PC-3 (cell line): ENCODE data around the gene RFT1. TPM values are rescaled to one million over a fixed set of nuclear protein-coding genes. Genes with fewer than 3 reads are reported as not detected.
"Not testable (repeated sequence)": the region's sequence is repeated elsewhere in the genome, so short reads cannot be mapped to it uniquely, and the experiment has no call there.

Source experiments
- ATAC-seq: fragments of 200-7000 bp; cut with Tn5 transposase; 2 replicates; pipeline ENCODE4 v1.9.1; 2020; ENCODE audit warnings: mild to moderate bottlenecking, moderate library complexity
- BruUV-seq: library from RNA; stranded (reverse); fragments of 400-500 nt; replicated peaks from 2 replicates; lab custom pipeline; 2021; lab: Mats Ljungman, UMichigan
- CTCF ChIA-PET: fragments of 300-600 bp; sonication (Branson Sonifier 250); formaldehyde crosslinking; loops from one replicate; lab custom pipeline; 2022; ENCODE audit warnings: antibody characterized with exemption; lab: Charles Lee
- POLR2A ChIA-PET: fragments of 300-600 bp; sonication (Branson Sonifier 250); formaldehyde crosslinking; loops from one replicate; lab custom pipeline; 2022; ENCODE audit warnings: antibody characterized with exemption; ENCODE audit not compliant: unreplicated experiment; lab: Charles Lee
- DNase-seq: peaks from one replicate; pipeline ENCODE4 v3.0.0-alpha.2; 2015
- H2AFZ ChIP-seq: fragments of 300-600 bp; sonication (generic); 2 replicates; pipeline ENCODE4 v1.6.0; 2016; ENCODE audit warnings: antibody characterized with exemption, low read length
- H3F3A ChIP-seq: fragments of 300-600 bp; sonication (generic); one replicate; pipeline ENCODE4 v1.6.0; 2017; ENCODE audit warnings: antibody characterized with exemption, low read length, control low read depth, mild to moderate bottlenecking; ENCODE audit not compliant: unreplicated experiment
- H3K27ac ChIP-seq: fragments of 300-600 bp; sonication (generic); 2 replicates; pipeline ENCODE4 v1.5.1; 2016; ENCODE audit warnings: mild to moderate bottlenecking, low read length
- H3K27me3 ChIP-seq: fragments of 300-600 bp; sonication (generic); 2 replicates; pipeline ENCODE4 v1.6.1; 2016; ENCODE audit warnings: low read length, mixed read lengths
- H3K36me3 ChIP-seq: fragments of 300-600 bp; sonication (generic); 2 replicates; pipeline ENCODE4 v1.6.1; 2016; ENCODE audit warnings: low read depth, mixed run types, low read length, mixed read lengths
- H3K4me1 ChIP-seq: fragments of 300-600 bp; sonication (generic); 2 replicates; pipeline ENCODE4 v1.5.1; 2016; ENCODE audit warnings: low read length; ENCODE audit not compliant: insufficient read depth
- H3K4me2 ChIP-seq: fragments of 300-600 bp; sonication (generic); 2 replicates; pipeline ENCODE4 v1.6.0; 2016; ENCODE audit warnings: low read length
- H3K4me3 ChIP-seq: fragments of 300-600 bp; sonication (generic); 2 replicates; pipeline ENCODE4 v1.5.1; 2016; ENCODE audit warnings: mild to moderate bottlenecking, low read length, mixed read lengths
- H3K79me2 ChIP-seq: fragments of 300-600 bp; sonication (generic); 2 replicates; pipeline ENCODE4 v1.6.1; 2017; ENCODE audit warnings: low read length, mixed read lengths
- H3K9ac ChIP-seq: fragments of 300-600 bp; sonication (generic); 2 replicates; pipeline ENCODE4 v1.6.0; 2016; ENCODE audit warnings: mild to moderate bottlenecking, low read length
- H3K9me2 ChIP-seq: fragments of 300-600 bp; sonication (generic); replicated peaks from 2 replicates; pipeline ENCODE4 v1.6.1; 2016; ENCODE audit warnings: mixed run types, low read length, mixed read lengths
- H3K9me3 ChIP-seq: fragments of 300-600 bp; sonication (generic); 2 replicates; pipeline ENCODE4 v1.6.1; 2016; ENCODE audit warnings: low read length, mixed read lengths
- H4K20me1 ChIP-seq: fragments of 300-600 bp; sonication (generic); 2 replicates; pipeline ENCODE4 v1.6.1; 2016; ENCODE audit warnings: low read length, mixed read lengths
- CTCF ChIP-seq: fragments of 300-600 bp; sonication (generic); conservative IDR thresholded peaks from 2 replicates; pipeline ENCODE4 v1.5.1; 2017; ENCODE audit warnings: antibody characterized with exemption, low read depth, mild to moderate bottlenecking, low read length
- EZH2 ChIP-seq: fragments of 300-600 bp; sonication (generic); IDR thresholded peaks from one replicate; pipeline ENCODE4 v1.6.1; 2017; ENCODE audit warnings: antibody characterized with exemption, mild to moderate bottlenecking, low read length; ENCODE audit not compliant: unreplicated experiment
- EZH2phosphoT487 ChIP-seq: fragments of 300-600 bp; sonication (generic); IDR thresholded peaks from 2 replicates; pipeline ENCODE4 v1.6.1; 2018; ENCODE audit warnings: mild to moderate bottlenecking, antibody characterized with exemption, low read length, borderline replicate concordance
- intact Hi-C: fragments of 100-400 bp; cut with micrococcal nuclease; formaldehyde crosslinking; loops from 2 replicates; pipeline ENCODE4 v1.9.0; 2023
- total RNA-seq: library from RNA; depleted of rRNA; stranded (reverse); fragments of >200 nt; gene quantifications from 2 replicates; pipeline ENCODE4 v1.2.3, GENCODE V29; 2014

RFT1 gene
- total RNA-seq, 1 experiment from 2014 or later = 24.6 TPM

DNA sequence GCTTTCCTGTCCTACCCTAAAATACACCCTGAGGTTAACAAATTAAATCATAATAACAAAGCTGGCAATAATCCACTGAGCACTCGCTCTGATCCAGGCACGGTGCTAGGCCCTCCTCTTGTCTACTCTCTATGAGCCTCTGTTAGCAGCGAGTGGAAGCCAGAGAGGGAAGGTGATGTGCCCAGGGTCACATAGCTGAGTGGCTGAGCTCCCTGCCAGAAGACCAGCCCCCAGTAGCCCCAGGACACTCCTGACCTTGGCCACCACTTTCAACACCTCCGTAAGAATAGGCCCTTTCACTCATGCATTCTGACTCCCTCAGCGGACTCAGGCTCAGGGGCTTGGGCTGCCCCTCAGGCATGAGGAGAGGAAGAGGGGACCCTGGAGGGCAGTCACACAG is 21.2 kb upstream of the RFT1 start:
- Histone ChIP-seq H3K36me3 (no peaks in the 10 kb centered on the region), H3K9ac (no peak overlapping the region), H3K4me2 (no peak overlapping the region), H3K79me2 (no peaks in the 10 kb centered on the region), H3K9me3 (no peaks in the 10 kb centered on the region), H2AFZ (no peak overlapping the region), H3K4me3 (no peak overlapping the region), H3F3A (peaks cover 5% of the 10 kb centered on the region), H3K27ac (no peak overlapping the region), H3K4me1 (peaks cover 73% of the 10 kb centered on the region), H3K27me3 (no peaks in the 10 kb centered on the region), H4K20me1 (no peaks in the 10 kb centered on the region), H3K9me2 (no peaks in the 10 kb centered on the region)
- DNase-seq = no peak
- no peak for TF ChIP-seq EZH2phosphoT487
- TF ChIP-seq EZH2 = no peak
- no peak for TF ChIP-seq CTCF
- POLR2A ChIA-PET = no interaction called here
- intact Hi-C loops = no loop called here
- BruUV-seq = no TSS peak
- ATAC-seq = no peak
- CTCF ChIA-PET = no interaction called here

DNA sequence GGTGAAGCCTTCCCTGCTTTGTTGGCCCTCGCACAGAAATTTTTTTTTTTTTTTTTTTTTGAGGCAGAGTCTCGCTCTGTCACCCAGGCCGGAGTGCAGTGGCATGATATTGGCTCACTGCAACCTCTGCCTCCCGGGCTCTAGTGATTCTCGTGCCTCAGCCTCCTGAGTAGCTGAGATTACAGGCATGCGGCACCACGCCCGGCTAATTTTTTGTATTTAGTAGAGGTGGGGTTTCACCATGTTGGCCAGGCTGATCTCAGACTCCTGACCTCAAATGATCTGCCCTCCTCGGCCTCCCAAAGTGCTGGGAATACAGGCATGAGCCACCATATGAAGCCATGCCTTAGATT is 20.8 kb upstream of the RFT1 start:
- Histone ChIP-seq H3K4me2 (peak overlapping the region; percentile 55; the same call in 1 of the 2 replicates), H3K27ac (peak overlapping the region; percentile 75), H3K4me1 (peaks cover 74% of the 10 kb centered on the region)
- H3K36me3 ChIP-seq, H2AFZ ChIP-seq, H3K79me2 ChIP-seq, intact Hi-C loops, H3K9me3 ChIP-seq, DNase-seq, BruUV-seq, ATAC-seq, H3K4me3 ChIP-seq, H4K20me1 ChIP-seq, H3F3A ChIP-seq, H3K9me2 ChIP-seq, POLR2A ChIA-PET, H3K9ac ChIP-seq, H3K27me3 ChIP-seq, CTCF ChIA-PET: not testable (repeated sequence)

DNA sequence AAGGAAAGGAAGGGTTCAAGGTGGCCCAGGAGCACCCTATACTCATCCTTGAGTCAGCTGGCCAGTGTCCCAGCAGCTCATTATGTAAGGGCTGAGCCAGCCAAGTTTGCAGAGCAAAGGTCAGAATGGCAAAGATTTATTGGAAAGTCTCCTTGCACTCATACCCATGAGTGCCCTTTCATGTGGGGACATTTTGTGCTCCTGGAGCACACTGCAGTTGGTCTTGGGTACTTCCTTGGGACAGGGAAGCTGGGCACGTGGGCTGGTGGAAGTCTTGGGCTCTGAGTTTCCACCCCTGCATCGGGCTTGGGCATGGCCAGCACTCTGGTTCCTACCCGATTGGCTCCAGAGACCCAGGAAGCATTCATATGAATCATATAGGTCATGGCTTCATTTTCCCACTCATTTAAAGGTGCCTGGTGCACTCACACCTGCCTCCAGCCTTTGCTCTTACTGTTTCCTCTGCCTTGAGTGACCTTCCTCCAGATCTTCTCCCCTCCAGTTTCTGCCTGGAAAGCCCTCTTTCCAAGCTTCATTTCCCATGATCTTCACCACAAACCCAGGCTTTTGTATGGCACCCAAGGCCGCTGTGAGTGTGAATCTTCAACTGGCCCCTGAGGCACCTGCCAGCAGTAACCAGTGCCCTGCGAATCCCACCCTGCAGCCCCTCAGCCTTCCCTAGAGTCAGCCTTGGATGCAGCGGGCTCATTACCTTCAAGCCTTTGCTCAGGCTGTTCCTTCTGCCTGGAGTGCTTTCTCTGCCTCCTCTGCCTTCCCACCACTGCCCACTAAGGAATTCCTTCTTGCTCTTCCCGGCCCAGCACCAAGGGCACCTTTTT is 20.2 kb upstream of the RFT1 start:
- no peaks in the 10 kb centered on the region for H3K9me3 ChIP-seq
- no peak overlapping the region for H3K4me3 ChIP-seq
- H4K20me1 ChIP-seq = no peaks in the 10 kb centered on the region
- DNase-seq (peak; percentile 96), ATAC-seq (peak; percentile 47)
- peak overlapping the region; percentile 75 for H3K27ac ChIP-seq
- TF ChIP-seq CTCF (no peak), EZH2 (no peak), EZH2phosphoT487 (no peak)
- no TSS peak for BruUV-seq
- no peaks in the 10 kb centered on the region for H3K9me2 ChIP-seq
- peak overlapping the region; percentile 18 for H2AFZ ChIP-seq
- H3K4me2 ChIP-seq = peak overlapping the region; percentile 55
- intact Hi-C loops = no loop called here
- H3F3A ChIP-seq = no peaks in the 10 kb centered on the region
- H3K36me3 ChIP-seq = no peaks in the 10 kb centered on the region
- peaks cover 74% of the 10 kb centered on the region for H3K4me1 ChIP-seq
- no peaks in the 10 kb centered on the region for H3K79me2 ChIP-seq
- H3K27me3 ChIP-seq = no peaks in the 10 kb centered on the region
- ChIA-PET CTCF (no interaction called here), POLR2A (no interaction called here)
- H3K9ac ChIP-seq = peak overlapping the region; percentile 3; the same call in 1 of the 2 replicates
